HG03442 (cell line): ENCODE results near the gene HSPB7.
"Not testable (repeated sequence)": the region's sequence is repeated elsewhere in the genome, so short reads cannot be mapped to it uniquely, and the experiment has no call there.

Source experiments
- ATAC-seq: cut with Tn5 transposase; IDR thresholded peaks from one replicate; pipeline ENCODE4 v1.9.1; 2021; ENCODE audit warnings: mild to moderate bottlenecking, moderate library complexity; ENCODE audit not compliant: unreplicated experiment

HSPB7 gene

GRCh38 chr1:16051039-16051438 is 33.2 kb upstream of the HSPB7 start:
- no peak for ATAC-seq

- ATAC-seq, result no peak
Observed at GRCh38 chr1:16050328-16050727, 32.5 kb upstream of the HSPB7 start.

DNA sequence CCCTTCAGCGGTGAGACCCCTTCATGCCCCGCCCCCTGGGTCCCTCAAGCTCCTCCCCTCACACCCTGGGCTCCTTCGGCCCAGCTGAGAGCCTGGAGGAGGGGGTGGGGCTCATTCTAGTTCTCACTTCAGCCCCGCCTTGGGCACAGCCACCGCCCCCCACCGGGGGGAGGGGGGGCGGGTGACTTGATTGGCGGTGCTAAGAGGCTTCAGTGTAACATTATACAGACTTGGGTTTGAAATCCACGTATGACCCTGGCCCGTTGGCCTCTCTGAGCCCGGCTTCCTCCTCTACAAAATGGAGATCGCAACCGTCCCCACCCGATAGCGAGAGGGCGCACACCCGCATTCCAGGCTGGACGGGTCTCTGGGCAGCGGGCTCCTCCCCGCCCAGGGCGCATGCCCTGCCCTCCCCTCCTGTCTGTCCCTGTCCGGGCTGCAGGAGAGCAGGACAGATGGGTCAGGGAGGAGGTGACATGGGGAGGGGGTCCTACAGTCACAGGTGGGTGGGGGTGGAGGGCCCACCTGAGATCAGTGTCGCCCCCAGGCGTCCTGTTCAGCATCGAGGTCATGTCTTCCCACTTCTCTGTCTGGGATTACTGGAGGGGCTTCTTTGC is 30.8 kb upstream of the HSPB7 start:
- ATAC-seq, result no peak

DNA sequence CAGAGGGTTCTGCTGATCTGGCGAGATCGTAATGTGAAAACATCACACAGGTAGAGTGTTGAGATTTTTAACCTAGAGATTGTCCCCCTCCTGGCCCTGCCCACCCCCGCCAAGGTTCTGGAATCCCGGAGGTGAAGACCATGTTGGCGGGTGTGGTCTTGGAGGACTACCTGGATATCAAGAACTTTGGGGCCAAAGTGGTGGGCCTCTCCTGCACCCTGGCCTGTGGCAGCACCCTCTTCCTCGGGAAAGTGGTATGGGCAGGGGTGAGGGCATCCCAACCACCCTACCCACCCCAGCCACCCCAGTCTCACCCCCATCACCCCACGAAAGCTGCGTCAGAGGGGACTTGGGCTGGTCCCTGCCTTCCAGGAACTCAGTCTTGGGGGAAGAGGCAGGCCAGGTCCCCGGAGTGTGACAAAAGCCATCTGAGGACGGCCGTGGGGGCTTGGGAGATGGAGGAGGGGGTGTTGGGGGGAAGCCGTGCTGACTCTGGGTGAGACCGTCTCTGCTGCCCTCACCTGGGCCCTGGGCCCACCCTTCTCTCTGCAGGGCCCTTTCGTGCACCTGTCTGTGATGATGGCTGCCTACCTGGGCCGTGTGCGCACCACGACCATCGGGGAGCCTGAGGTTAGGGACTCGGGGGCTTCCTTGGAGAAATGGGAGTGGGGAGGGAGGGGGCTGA is 30.1 kb upstream of the HSPB7 start:
- ATAC-seq, result no peak

GRCh38 chr1:16046842-16047241 is 29.0 kb upstream of the HSPB7 start:
- ATAC-seq, result no peak

DNA sequence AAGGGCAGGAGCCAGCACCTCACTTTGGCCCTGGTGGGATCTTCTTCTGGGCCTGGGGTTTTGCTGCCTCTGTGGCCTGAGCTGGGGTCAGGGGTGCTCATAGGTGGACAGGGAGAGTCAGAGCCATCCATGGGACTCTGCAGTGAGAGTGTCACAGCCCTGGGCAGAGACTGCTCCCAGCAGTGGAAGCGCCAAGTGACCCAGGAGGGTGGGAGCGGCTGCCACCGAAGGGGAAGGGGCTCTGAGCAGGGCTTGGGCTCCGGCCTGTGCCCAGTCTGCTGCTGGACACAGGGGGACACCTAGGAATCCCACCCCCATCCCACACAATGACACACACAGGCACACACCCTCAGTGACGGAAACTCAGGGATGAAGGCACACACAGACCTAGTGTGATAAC is 26.1 kb upstream of the HSPB7 start:
- ATAC-seq, result no peak

GRCh38 chr1:16043521-16043920 is 25.7 kb upstream of the HSPB7 start, which contains the start of gene CLCNKB:
CLCNKB (plus strand) TSS chr1:16043782; CDS start chr1:16044493, 711 bp downstream.
- ATAC-seq, result no peak

DNA sequence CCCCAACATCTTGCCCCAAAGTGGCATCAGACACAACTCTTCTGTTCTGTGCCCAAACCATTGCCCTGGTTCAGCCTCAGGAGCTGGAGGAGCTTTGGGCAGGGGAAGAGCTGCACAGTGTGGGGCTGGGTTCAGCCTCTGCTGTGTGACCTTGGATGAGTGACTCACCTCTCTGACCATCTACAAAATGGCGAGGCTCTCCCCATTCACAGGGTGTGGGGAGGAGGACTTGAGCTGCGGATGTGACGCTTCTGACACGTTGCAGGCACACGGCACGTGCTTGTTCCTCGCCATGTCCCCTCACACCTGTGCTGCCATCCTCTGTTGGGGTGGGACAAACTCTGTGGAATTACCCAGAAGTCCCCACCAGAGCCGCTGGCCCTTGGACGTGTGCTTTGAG is 24.8 kb upstream of the HSPB7 start:
- ATAC-seq, result not testable (repeated sequence)

GRCh38 chr1:16042096-16042495 is 24.3 kb upstream of the HSPB7 start:
- no peak for ATAC-seq

DNA sequence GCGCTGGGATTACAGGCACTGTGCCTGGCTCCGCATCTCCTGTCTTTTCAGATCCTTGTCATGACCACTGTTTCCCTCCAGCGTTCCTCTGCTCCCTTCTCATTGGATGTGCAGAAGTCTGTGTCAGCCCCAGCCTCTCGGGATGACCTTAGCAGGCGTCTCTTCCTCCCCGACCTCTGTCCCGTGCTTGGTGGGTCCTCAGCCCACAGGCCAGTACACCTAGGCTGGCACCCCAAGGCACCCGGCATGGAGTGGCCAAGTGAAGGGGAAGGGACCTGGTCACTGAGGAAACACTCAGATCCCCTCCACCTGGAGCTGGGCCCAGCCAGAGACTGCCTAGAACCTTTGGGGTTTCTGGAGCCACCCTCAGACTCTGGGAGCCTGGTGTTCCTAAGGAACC is 23.4 kb upstream of the HSPB7 start:
- ATAC-seq, result no peak

- not testable (repeated sequence) for ATAC-seq
Observed at GRCh38 chr1:16039871-16040270, 22.0 kb upstream of the HSPB7 start.

DNA sequence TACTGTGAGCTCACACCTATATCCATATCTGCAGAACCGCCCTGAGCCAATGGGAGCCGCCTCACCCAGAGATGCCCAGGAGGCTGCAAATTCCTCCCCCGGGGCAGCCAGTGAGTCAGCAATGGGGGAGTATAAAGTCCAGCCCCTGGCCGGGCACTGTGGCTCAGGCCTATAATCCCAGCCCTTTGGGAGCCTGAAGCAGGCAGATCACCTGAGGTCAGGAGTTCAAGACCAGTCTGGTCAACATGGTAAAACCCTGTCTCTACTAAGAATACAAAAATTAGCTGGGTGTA is 20.7 kb upstream of the HSPB7 start:
- no peak for ATAC-seq

- ATAC-seq, result not testable (repeated sequence)
Observed at GRCh38 chr1:16036461-16036860, 18.6 kb upstream of the HSPB7 start.

GRCh38 chr1:16033103-16033632 is 15.3 kb upstream of the HSPB7 start:
- not testable (repeated sequence) for ATAC-seq

GRCh38 chr1:16032388-16033102 is 14.7 kb upstream of the HSPB7 start:
- peak; percentile 68 for ATAC-seq

GRCh38 chr1:16031551-16031950 is 13.7 kb upstream of the HSPB7 start:
- ATAC-seq, result no peak

DNA sequence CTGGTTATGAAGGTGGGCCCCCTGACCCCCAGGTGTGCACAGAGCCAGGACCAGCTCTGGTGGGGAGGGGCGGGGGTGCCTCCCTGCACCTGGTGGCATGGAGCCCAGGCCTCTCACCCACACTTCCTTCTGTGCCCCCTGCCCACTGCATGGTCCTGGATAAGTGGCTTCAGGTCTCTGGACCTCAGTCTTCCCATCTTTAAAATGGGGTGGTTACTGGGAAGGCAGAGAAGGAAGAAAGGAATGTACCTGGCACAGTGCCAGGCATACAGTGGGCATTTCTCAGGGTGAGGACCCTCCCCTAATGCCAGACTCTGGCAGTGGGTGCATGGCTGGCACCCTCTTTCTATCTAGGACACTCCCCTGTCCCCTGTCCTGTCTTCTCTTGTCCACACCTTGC is 11.4 kb upstream of the HSPB7 start:
- ATAC-seq, result no peak

- not testable (repeated sequence) for ATAC-seq
Observed at GRCh38 chr1:16029003-16029268, 11.1 kb upstream of the HSPB7 start.

- ATAC-seq, result no peak
Observed at GRCh38 chr1:16028237-16029002, 10.6 kb upstream of the HSPB7 start.

DNA sequence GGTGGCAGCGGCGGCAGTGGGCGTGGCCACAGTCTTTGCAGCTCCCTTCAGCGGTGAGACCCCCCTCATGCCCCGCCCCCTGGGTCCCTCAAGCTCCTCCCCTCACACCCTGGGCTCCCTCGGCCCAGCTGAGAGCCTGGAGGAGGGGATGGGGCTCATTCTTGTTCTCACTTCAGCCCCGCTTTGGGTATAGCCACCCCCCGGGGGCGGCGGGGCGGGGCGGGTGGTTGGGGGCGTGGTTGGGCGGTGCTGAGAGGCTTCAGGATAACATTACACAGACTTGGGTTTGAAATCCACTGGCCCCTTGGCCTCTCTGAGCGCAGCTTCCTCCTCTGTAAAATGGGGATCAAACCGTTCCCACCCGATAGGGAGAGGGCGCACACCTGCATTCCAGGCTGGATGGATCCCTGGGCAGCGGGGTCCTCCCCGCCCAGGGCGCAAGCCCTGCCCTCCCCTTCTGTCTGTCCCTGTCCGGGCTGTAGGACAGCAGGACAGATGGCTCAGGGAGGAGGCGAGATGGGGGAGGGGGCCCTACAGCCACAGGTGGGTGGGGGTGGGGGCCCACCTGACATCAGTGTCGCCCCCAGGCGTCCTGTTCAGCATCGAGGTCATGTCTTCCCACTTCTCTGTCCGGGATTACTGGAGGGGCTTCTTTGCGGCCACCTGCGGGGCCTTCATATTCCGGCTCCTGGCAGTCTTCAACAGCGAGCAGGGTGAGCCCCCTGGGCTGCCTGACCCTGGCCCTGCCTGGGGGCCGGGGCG is 9.1 kb upstream of the HSPB7 start:
- no peak for ATAC-seq

DNA sequence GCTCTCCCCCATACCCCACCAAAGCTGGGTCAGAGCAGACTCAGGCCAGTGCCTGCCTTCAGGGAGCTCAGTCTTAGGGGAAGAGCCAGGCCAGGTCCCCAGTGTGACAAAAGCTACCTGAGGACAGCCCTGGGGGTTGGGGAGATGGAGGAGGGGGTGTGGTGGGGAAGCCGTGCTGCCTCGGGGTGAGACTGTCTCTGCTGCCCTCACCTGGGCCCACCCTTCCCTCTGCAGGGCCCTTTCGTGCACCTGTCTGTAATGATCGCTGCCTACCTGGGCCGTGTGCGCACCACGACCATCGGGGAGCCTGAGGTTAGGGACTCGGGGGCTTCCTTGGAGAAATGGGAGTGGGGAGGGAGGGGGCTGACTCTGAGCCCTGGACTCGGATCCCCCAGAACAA is 8.5 kb upstream of the HSPB7 start:
- not testable (repeated sequence) for ATAC-seq
